ENCODE results near the gene SHF.
A peak's percentile ranks its signal among the peaks of the same experiment; 100 is the strongest.

GRCh38 chr15:45166834-45167630, 20.7 kb downstream of the SHF start:
- TF ChIP-seq, protein P1, sequence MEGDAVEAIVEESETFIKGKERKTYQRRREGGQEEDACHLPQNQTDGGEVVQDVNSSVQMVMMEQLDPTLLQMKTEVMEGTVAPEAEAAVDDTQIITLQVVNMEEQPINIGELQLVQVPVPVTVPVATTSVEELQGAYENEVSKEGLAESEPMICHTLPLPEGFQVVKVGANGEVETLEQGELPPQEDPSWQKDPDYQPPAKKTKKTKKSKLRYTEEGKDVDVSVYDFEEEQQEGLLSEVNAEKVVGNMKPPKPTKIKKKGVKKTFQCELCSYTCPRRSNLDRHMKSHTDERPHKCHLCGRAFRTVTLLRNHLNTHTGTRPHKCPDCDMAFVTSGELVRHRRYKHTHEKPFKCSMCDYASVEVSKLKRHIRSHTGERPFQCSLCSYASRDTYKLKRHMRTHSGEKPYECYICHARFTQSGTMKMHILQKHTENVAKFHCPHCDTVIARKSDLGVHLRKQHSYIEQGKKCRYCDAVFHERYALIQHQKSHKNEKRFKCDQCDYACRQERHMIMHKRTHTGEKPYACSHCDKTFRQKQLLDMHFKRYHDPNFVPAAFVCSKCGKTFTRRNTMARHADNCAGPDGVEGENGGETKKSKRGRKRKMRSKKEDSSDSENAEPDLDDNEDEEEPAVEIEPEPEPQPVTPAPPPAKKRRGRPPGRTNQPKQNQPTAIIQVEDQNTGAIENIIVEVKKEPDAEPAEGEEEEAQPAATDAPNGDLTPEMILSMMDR (IDR thresholded peaks at IDR 0.05): peak; percentile 18
- TF ChIP-seq ZFX (IDR thresholded peaks at IDR 0.05; ENCODE audit: borderline replicate concordance): no peak

Measured in 22Rv1 (cell line).